OCI-LY7 (cell line): ENCODE data around the gene TMEM150C. TPM values are rescaled to one million over a fixed set of nuclear protein-coding genes. Genes with fewer than 3 reads are reported as not detected.

Experiments used
- BruUV-seq: library from RNA; stranded (reverse); fragments of 400-500 nt; replicated peaks from 2 replicates; lab custom pipeline; 2021; lab: Mats Ljungman, UMichigan
- CTCF ChIA-PET: fragments of 300-600 bp; sonication (Branson Sonifier 250); formaldehyde crosslinking; loops from one replicate; lab custom pipeline; 2022; ENCODE audit warnings: antibody characterized with exemption; ENCODE audit not compliant: unreplicated experiment; lab: Charles Lee
- POLR2A ChIA-PET: fragments of 300-600 bp; sonication (Branson Sonifier 250); formaldehyde crosslinking; loops from one replicate; lab custom pipeline; 2022; ENCODE audit warnings: antibody characterized with exemption; lab: Charles Lee
- DNase-seq: peaks from one replicate; pipeline ENCODE4 v3.0.0-alpha.2; 2015; ENCODE audit warnings: low spot score
- H2AFZ ChIP-seq: fragments of 200-600 bp; sonication (generic), shearing (Covaris generic); 2 replicates; pipeline ENCODE4 v1.6.1; 2014; ENCODE audit warnings: mild to moderate bottlenecking, antibody characterized with exemption, low read length, moderate library complexity
- H3K27ac ChIP-seq: fragments of 200-600 bp; sonication (generic); 2 replicates; pipeline ENCODE4 v1.5.1; 2014; ENCODE audit warnings: mixed run types, low read depth, mild to moderate bottlenecking, moderate library complexity, low read length, inconsistent platforms; ENCODE audit not compliant: poor library complexity, severe bottlenecking
- H3K36me3 ChIP-seq: fragments of 200-600 bp; sonication (generic); 2 replicates; pipeline ENCODE4 v1.6.1; 2014; ENCODE audit warnings: mild to moderate bottlenecking, antibody characterized with exemption, low read length, moderate library complexity, mixed read lengths; ENCODE audit not compliant: insufficient read depth
- H3K4me1 ChIP-seq: fragments of 200-600 bp; sonication (generic); 2 replicates; pipeline ENCODE4 v1.5.1; 2014; ENCODE audit warnings: mild to moderate bottlenecking, low read length; ENCODE audit not compliant: insufficient read depth, poor library complexity, severe bottlenecking
- H3K4me2 ChIP-seq: fragments of 200-600 bp; sonication (generic); 2 replicates; pipeline ENCODE4 v1.6.1; 2014; ENCODE audit warnings: mild to moderate bottlenecking, low read length
- H3K4me3 ChIP-seq: fragments of 200-600 bp; sonication (generic); 2 replicates; pipeline ENCODE4 v1.5.1; 2014; ENCODE audit warnings: mild to moderate bottlenecking, low read depth, low read length; ENCODE audit not compliant: poor library complexity, severe bottlenecking
- H3K79me2 ChIP-seq: fragments of 200-600 bp; sonication (generic); 2 replicates; pipeline ENCODE4 v1.6.1; 2016; ENCODE audit warnings: low read depth, mild to moderate bottlenecking, low read length, moderate library complexity, mixed read lengths; ENCODE audit not compliant: insufficient read depth
- H3K9me2 ChIP-seq: fragments of 200-600 bp; sonication (generic); 2 replicates; pipeline ENCODE4 v1.6.1; 2016; ENCODE audit warnings: mild to moderate bottlenecking, low read length, mixed read lengths; ENCODE audit not compliant: insufficient read depth
- H3K9me3 ChIP-seq: fragments of 200-600 bp; sonication (generic); 2 replicates; pipeline ENCODE4 v1.6.1; 2014; ENCODE audit warnings: mild to moderate bottlenecking, mixed run types, low read length, mixed read lengths
- H4K20me1 ChIP-seq: fragments of 200-600 bp; sonication (generic); 2 replicates; pipeline ENCODE4 v1.6.1; 2014; ENCODE audit warnings: mild to moderate bottlenecking, antibody characterized with exemption, low read length, moderate library complexity, mixed read lengths; ENCODE audit not compliant: insufficient read depth
- EZH2phosphoT487 ChIP-seq: fragments of 200-600 bp; sonication (generic); IDR thresholded peaks from 2 replicates; pipeline ENCODE4 v1.6.1; 2018; ENCODE audit warnings: low read depth, borderline replicate concordance, mild to moderate bottlenecking, mixed run types, antibody characterized with exemption, low read length, moderate library complexity, mixed read lengths
- intact Hi-C: fragments of 100-400 bp; cut with micrococcal nuclease; formaldehyde crosslinking; loops from one replicate; pipeline ENCODE4 v1.10.0; 2022; ENCODE audit not compliant: unreplicated experiment
- total RNA-seq, 2 experiments: library from RNA; depleted of rRNA in 1 of 2; stranded (reverse); fragments of >200 nt in 1 of 2; shearing (Covaris generic) in 1 of 2; gene quantifications; 2 replicates each; pipeline ENCODE4 v1.2.3, GENCODE V29; 2014 to 2022
- TF ChIP-seq, protein P1 (sequence below): fragments of 200-600 bp; sonication (generic); conservative IDR thresholded peaks from 2 replicates; pipeline ENCODE4 v1.5.1; 2014; ENCODE audit warnings: mild to moderate bottlenecking, antibody characterized with exemption, low read length, moderate library complexity, mixed read lengths

The TMEM150C gene
- total RNA-seq, 2 experiments from 2014 or later: not detected

DNA sequence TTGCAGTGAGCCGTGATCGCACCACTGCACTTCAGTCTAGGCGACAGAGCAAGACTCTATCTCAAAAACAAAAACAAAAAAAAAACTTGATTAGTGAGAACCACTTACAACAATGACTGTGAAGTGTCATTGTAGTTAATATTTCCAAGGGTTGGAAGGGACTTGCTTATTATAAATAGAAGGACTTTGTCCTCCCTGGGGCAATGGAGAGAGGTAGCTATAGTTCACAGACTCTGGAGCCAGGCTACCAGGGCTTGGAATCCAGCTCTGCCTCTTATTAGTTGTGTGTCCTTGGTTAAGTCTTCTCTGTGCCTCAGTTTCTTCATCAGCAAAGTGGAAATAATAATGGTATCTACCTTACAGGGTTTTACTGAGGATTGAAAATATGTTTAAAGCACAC, 51.6 kb downstream of the TMEM150C start:
- no TSS peak for BruUV-seq
- ChIA-PET CTCF (no interaction called here), POLR2A (no interaction called here)

DNA sequence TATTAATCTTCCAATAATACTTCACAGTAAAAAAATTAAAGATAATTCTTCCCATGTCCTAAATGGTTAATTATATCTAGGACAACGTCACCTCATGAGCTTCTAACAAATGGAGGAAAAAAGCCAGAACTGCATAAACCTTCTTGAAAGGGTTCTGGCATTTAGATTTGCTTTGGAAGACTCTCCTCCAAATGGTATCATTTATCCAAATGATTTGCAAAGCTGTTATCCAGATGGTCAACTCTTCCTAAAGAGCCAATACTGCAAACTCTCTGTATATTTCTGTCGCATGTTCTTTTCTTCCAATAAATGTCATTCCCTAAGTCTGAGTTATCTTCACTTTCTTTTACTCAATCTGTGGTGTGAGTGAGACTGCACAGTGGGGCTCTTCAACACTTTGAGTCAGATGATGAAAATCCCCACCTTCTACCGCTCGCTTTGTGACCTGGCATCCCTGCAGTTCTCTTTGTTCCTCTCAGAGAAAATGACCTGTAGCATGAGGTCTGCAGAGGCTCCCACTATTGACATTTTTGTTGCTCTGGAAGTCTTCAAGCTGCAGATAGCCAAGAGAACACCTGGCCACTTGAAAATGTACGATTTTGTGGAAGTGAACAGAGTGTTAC, 52.9 kb downstream of the TMEM150C start:
- no peak for TF ChIP-seq EZH2phosphoT487
- TF ChIP-seq, protein P1, sequence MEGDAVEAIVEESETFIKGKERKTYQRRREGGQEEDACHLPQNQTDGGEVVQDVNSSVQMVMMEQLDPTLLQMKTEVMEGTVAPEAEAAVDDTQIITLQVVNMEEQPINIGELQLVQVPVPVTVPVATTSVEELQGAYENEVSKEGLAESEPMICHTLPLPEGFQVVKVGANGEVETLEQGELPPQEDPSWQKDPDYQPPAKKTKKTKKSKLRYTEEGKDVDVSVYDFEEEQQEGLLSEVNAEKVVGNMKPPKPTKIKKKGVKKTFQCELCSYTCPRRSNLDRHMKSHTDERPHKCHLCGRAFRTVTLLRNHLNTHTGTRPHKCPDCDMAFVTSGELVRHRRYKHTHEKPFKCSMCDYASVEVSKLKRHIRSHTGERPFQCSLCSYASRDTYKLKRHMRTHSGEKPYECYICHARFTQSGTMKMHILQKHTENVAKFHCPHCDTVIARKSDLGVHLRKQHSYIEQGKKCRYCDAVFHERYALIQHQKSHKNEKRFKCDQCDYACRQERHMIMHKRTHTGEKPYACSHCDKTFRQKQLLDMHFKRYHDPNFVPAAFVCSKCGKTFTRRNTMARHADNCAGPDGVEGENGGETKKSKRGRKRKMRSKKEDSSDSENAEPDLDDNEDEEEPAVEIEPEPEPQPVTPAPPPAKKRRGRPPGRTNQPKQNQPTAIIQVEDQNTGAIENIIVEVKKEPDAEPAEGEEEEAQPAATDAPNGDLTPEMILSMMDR: no peak
- Histone ChIP-seq H3K27ac (no peak overlapping the region), H2AFZ (no peak overlapping the region), H3K4me2 (no peak overlapping the region), H4K20me1 (no peaks in the 10 kb centered on the region), H3K4me3 (no peak overlapping the region), H3K9me3 (no peaks in the 10 kb centered on the region), H3K79me2 (no peaks in the 10 kb centered on the region), H3K9me2 (no peaks in the 10 kb centered on the region), H3K4me1 (no peaks in the 10 kb centered on the region), H3K36me3 (no peaks in the 10 kb centered on the region)
- no peak for DNase-seq
- intact Hi-C loops: no loop called here
- CTCF ChIA-PET: no interaction called here
- POLR2A ChIA-PET: interaction anchor here (0.6 kb wide), 1 partner anchor 1101 kb away, joined by 3 read pairs; no protein-coding TSS in a partner anchor
- no TSS peak for BruUV-seq

More for the DNA sequence above, 51.6 kb downstream of the TMEM150C start:
- Histone ChIP-seq H3K9me2 (no peaks in the 10 kb centered on the region), H3K4me1 (no peaks in the 10 kb centered on the region), H3K36me3 (no peaks in the 10 kb centered on the region), H2AFZ (no peak overlapping the region), H3K4me2 (no peak overlapping the region), H4K20me1 (no peaks in the 10 kb centered on the region), H3K27ac (no peak overlapping the region), H3K9me3 (no peaks in the 10 kb centered on the region), H3K4me3 (no peak overlapping the region), H3K79me2 (no peaks in the 10 kb centered on the region)
- TF ChIP-seq EZH2phosphoT487: no peak
- TF ChIP-seq, protein P1: no peak
- intact Hi-C loops: no loop called here
- DNase-seq: no peak

DNA sequence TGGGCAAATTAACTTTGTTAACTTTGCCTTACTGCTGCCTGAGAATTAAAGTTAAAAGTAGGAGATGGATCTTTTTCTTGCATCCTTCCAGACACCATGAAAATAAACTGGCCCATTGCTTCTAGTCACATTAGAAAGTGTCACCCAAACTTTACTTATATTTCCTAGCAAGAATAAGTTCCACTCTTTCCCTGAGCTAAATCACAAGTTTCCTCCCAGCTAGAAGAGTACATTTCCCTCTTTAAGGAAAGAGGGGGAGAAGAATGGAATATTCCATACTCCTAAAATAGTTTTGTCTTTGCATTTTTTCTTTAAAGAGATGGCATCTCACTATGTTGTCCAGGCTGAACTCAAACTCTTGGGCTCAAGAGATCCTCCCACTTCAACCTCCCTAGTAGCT, 53.8 kb downstream of the TMEM150C start:
- Histone ChIP-seq H3K4me3 (no peak overlapping the region), H3K79me2 (no peaks in the 10 kb centered on the region), H3K27ac (no peak overlapping the region), H2AFZ (no peak overlapping the region), H3K4me2 (no peak overlapping the region), H3K9me2 (no peaks in the 10 kb centered on the region), H3K36me3 (no peaks in the 10 kb centered on the region), H3K9me3 (no peaks in the 10 kb centered on the region), H4K20me1 (no peaks in the 10 kb centered on the region), H3K4me1 (no peaks in the 10 kb centered on the region)
- POLR2A ChIA-PET: interaction anchor here (0.6 kb wide), 2 partner anchors 848 to 1597 kb away, joined by 3 to 4 read pairs; no protein-coding TSS in a partner anchor
- intact Hi-C loops: no loop called here
- CTCF ChIA-PET: no interaction called here
- TF ChIP-seq, protein P1: no peak
- no peak for DNase-seq
- no TSS peak for BruUV-seq
